ENCODE measurements around the gene ANKS1A. TPM values are rescaled to one million over a fixed set of nuclear protein-coding genes. Genes with fewer than 3 reads are reported as not detected.

ANKS1A gene
- total RNA-seq, 3 donors from 2014 or later = 30.0 to 62.4 (median 33.3) TPM

DNA sequence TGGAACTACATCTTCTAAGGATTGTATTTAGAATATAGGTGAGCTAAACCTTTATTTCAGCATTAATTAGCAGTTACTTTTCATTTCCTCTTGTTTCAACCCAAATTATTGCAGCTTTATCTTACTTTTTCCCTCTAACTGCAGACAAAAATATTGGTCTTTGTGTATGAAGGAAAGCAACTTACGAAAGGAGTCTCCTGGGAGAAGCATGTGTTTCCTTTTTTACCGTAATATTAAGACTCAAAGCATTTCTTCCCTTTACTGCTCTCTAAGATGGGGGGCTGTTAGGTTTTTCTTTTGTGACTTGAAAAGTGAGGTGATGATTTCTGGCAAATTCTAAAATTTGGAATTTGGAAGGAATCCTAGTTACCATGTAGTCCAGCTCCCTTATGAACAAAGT lies 141.0 kb downstream of the ANKS1A start:
- Histone ChIP-seq H3K36me3 (ENCODE audit: low read depth) (no peaks in the 10 kb centered on the region), H3K9me3 (no peaks in the 10 kb centered on the region), H3K4me3 (no peak overlapping the region), H3K4me1 (ENCODE audit: low read depth) (peaks cover 33% of the 10 kb centered on the region)
- no peak for ATAC-seq
- intact Hi-C loops (cut with DNase I, micrococcal nuclease) = no loop called here
- DNase-seq = no peak
- TF ChIP-seq, protein P1, sequence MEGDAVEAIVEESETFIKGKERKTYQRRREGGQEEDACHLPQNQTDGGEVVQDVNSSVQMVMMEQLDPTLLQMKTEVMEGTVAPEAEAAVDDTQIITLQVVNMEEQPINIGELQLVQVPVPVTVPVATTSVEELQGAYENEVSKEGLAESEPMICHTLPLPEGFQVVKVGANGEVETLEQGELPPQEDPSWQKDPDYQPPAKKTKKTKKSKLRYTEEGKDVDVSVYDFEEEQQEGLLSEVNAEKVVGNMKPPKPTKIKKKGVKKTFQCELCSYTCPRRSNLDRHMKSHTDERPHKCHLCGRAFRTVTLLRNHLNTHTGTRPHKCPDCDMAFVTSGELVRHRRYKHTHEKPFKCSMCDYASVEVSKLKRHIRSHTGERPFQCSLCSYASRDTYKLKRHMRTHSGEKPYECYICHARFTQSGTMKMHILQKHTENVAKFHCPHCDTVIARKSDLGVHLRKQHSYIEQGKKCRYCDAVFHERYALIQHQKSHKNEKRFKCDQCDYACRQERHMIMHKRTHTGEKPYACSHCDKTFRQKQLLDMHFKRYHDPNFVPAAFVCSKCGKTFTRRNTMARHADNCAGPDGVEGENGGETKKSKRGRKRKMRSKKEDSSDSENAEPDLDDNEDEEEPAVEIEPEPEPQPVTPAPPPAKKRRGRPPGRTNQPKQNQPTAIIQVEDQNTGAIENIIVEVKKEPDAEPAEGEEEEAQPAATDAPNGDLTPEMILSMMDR (IDR thresholded peaks at IDR 0.05) = no peak

DNA sequence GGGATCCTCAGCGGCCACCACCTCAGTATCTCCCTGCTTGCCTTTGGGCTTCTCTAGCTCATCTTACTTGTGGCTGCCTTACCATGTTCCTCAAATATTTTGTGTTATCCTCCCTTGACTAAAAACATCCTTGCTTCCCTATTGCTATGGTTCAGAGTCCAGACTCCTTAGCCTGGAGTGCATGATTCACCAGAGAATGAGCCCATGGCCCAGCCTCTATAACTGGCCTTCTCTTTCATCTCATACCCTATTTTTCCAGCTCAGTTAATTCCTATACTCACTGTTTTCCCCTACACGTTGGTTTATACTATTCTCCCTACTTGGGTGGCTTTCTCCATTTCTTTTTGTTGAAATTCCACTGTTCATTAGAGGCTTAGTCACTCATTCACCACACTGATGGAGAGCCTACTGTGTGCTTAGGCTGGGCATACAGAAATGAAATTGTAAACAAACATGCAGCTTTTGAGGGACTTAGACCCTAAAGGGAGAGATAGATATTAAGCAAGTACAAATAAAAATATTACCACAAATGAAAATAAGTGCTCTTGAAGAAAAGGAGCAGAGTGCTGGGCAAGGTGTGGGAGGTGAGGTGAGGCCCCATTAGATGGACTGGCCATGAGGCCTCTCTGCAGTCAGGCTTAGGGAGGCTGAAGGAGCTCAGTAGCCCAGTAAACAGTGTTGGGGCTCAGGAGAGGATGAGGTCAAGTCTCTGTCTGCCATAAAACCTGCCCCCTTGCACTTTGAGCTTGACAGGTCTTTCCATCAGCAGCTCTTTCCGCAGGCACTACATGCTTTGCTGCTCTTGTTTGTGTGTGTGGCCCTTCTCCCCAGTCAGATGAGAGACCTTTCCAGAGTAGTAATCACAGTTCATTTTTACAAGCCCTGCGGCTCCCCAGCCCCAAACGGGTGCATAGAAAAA lies 142.8 kb downstream of the ANKS1A start:
- no peak overlapping the region for H3K4me3 ChIP-seq
- peaks cover 30% of the 10 kb centered on the region for H3K4me1 ChIP-seq (ENCODE audit: low read depth)
- no peaks in the 10 kb centered on the region for H3K36me3 ChIP-seq (ENCODE audit: low read depth)
- no peak for DNase-seq
- intact Hi-C loops (cut with DNase I, micrococcal nuclease) = no loop called here
- peak; percentile 81 for ATAC-seq
- TF ChIP-seq, protein P1 (IDR thresholded peaks at IDR 0.05) = no peak
- no peaks in the 10 kb centered on the region for H3K9me3 ChIP-seq

DNA sequence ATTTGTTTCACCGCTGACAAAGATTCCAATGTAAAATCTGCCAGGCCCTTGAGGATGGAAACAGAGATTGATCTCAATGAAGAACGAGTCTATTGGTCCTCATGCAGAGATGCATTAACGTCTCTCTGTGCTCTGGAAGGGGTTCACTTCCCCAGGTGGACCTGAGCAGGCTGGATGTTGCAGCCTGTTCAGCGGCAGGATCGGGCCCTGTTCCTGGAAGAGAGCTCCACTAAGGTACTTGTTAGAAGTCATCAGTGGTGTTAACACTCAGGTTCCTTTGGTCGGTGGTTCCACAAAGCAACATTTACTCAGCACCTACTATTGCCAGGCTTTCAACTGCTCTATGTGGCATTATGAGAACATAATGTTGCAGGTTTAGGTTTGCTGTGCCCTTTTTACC lies 144.6 kb downstream of the ANKS1A start:
- Histone ChIP-seq H3K4me3 (no peak overlapping the region), H3K9me3 (no peaks in the 10 kb centered on the region), H3K36me3 (ENCODE audit: low read depth) (no peaks in the 10 kb centered on the region), H3K4me1 (ENCODE audit: low read depth) (peaks cover 30% of the 10 kb centered on the region)
- intact Hi-C loops (cut with DNase I, micrococcal nuclease) = no loop called here
- no peak for DNase-seq
- TF ChIP-seq, protein P1 (IDR thresholded peaks at IDR 0.05) = no peak
- ATAC-seq = no peak

DNA sequence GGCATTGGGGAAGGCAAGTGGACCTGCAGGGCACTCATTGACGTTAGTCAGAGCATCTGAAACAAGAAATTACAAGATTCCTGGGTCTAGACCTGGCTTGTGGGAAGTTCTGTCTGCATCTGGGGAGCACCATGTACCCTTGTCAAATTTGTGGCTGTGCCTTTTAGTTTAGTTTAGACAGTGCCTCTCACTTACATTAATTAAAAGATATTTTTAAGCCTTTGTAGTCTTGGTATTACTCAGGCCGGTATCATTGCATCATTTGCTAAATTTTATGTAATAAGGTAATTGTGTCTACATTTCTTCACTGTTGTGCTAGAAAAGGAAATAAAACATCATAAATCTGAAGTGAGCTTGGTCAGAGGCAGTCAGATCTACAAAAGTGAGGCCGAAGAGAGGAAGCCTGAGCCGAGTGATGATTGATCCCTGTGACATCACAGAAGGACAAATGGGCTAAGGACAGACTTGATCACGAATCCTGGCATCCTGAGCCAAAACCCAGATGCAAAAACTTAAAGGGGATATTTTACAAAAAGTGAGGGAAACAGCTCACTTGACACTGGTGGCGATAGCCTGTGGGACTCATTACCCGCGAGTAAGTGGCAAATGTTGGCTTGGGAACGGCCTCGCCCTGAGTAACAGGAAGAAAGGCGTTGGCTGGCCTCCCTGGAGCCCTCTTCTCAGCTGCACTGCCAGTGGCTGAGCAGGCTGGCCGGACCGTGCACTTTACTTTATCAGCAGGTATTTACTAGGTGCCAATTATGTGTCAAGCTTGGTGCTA lies 145.5 kb downstream of the ANKS1A start:
- peaks cover 30% of the 10 kb centered on the region for H3K4me1 ChIP-seq (ENCODE audit: low read depth)
- DNase-seq (peak; percentile 82 to 89 (median 85)), ATAC-seq (peak; percentile 92)
- intact Hi-C loops (cut with DNase I, micrococcal nuclease) = no loop called here
- no peak overlapping the region for H3K4me3 ChIP-seq
- TF ChIP-seq, protein P1 (IDR thresholded peaks at IDR 0.05) = no peak
- H3K36me3 ChIP-seq (ENCODE audit: low read depth) = no peaks in the 10 kb centered on the region
- H3K9me3 ChIP-seq = no peaks in the 10 kb centered on the region

DNA sequence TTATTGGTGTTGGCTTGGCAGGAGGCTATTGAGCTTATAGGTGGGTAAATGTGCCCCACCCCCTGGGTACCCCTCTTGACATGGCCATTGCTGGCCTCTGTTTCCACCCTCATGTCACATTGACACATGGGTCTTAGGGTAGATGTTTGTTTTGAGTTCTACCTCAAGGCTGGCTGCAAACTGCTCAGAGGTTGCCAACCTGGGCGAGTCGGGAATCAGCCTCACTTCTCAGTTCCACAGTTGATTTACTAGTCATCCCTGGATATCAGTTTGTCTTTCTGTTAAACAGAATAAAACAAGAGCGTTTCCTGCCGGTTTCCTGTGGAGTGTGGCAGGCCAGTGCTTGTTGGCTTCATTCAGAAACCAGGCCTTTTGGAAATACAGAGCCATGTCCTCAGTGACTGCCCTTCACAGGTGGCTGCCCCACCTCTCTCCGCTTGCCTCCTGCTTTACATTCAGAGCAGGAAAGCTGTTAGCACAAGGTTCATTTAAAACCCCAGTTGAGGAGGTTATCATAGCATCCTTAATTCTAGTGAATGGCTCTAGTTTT lies 146.5 kb downstream of the ANKS1A start:
- Histone ChIP-seq H3K4me3 (no peak overlapping the region), H3K9me3 (no peaks in the 10 kb centered on the region), H3K36me3 (ENCODE audit: low read depth) (no peaks in the 10 kb centered on the region), H3K4me1 (ENCODE audit: low read depth) (peaks cover 30% of the 10 kb centered on the region)
- ATAC-seq = peak; percentile 22
- TF ChIP-seq, protein P1 (IDR thresholded peaks at IDR 0.05) = no peak
- DNase-seq = no peak
- intact Hi-C loops (cut with DNase I, micrococcal nuclease) = no loop called here

Measured in mucosa of descending colon (tissue), 3 donors.